ENCODE measurements around the gene ISG20.
A peak's percentile ranks its signal among the peaks of the same experiment; 100 is the strongest.

ISG20 gene

DNA sequence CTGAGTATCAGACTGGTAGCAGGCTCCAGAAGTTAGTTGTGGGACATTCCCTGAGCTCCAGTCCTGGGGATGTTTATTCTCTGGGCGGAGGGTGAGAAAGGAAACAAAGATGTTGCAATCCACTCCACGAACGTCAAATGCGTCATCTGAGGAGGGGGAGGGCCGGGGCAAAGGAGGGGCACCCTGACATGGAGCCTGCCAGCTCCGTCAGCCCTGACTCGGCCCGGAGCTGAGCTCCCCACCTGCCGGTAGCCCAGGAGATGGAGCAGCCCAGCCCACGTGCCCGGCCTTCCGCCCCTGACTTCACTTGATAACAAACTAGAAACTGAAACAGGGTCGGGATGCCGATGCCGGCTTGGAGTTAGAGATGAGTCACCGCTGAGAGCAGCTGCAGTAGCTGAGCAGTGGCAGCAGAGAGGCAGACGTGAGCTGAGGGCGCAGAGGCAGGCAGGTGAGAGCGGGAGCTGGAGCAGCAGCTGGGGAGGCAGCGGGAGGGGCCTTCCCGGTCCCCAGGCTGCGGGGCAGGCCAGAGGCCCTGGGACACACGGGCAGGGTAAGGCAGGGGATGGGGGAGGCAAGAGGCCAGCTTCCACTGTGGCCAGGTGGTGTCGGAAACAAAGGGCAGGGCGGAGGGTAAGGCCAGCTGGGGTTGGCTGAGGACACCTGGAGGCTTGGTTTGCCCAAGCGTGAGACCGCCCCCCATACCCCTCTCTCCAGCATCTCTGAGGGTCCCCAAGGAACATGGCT lies at the start of gene ISG20:
TSS of gene ISG20 (plus strand) at position 391 of the 747 bp plus-strand sequence. CDS start at position 742, 351 bp downstream.
- peak; percentile 89 for DNase-seq (ENCODE audit: low read depth)

DNA sequence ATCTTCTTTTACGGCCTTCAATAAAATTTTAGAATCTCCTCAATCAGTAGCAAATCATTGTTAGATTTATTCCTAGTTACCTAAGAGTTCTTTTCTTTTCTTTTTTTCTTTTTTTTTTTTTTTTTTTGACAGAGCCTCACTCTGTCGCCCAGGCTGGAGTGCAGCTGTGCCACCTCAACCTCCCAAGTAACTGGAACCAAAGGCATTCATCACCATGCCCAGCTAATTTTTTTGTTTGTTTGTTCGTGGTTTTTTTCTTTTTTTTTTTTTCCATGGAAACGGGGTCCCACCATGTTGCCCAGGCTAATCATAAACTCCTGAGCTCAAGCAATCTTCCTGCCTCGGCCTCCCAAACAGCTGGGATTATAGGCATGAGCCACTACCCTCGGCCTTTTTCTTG lies 48.1 kb upstream of the ISG20 start:
- DNase-seq (ENCODE audit: low read depth) = no peak

- DNase-seq (ENCODE audit: low read depth) = no peak
These were observed 47.4 kb upstream of the ISG20 start for GRCh38 chr15:88591384-88591783.

- DNase-seq (ENCODE audit: low read depth) = no peak
These were observed 34.9 kb upstream of the ISG20 start for GRCh38 chr15:88603885-88604284.

DNA sequence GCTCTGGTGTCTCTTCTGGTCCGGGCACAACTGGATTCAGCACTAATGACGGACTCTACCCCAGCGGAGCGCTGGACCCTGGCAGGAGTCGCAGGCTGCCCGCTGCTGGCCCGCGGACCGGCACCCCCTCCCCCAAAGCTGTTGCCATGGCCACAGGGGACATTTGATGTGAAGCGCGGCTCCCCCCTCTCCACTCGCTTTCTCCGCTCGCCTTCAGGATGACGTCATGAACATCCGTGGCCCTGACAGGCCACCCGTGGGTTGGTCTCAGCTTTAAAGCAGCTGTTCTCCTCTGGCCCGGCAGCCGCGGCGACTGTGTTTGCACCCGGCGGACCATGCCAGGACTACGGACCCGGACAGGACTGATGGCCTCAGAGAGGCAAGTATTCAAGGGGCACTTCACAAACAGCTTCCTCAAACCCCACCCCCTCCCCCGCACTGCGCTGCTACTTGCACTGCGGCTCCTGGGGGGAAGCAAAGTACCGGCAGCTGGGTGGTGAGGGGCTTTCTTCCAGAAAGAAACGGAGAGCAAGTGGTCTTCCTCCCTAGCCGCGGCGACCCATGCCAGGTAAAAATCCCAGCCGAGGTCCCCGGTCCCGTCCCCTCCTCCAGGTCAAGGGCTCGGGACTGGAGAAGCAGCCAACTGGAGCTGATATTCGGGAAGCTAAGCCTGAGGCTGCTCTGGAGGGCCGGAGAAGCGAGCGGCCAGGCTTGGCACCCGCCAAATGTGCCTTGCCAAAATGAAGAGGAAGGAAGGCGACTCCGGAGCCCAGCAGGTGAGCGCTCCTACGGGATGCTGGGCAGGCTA lies 34.2 kb upstream of the ISG20 start:
- DNase-seq (ENCODE audit: low read depth) = no peak

DNA sequence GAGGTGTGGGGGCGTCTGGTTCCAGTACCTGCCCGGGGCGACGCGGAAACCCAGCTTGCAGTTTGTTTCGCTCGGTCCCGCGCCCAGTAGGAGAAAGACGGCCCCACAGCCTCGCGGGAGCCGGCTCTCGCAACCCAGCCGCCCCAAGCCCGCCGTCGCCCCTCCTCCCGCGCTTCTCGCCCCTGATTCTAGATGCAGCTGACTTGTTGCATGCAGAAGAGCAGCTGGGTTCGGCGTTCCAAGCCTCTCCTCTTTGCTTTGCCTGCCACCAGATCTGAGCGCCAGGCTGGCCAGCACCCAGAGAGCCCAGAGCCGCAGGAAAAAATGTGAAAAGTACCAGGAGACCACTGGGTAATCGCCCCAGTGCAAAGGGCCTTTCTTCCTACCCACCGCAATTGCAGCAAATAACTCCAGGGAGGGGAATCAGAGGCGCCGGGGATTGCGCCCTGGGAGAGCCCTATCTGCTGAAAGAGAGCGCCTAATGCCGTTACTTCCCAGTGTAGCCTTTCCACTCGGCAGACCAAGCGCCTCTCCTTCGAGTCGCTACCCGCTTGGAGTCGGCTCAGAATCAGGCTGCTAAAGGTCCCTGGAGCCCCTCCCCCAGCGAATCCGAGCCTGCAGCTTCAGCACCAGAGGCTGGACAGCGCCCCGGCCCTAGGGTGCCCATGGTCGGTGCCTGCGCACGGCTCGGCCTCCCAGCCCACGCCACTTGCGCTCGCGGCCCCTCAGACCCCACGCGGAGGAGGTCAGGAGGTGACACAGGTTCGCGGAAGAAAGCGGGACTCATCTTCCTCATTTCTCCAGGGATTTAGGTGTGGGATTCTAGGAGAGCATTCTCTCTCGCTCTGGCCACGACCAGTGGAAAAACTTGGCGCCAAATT lies 33.4 kb upstream of the ISG20 start:
- DNase-seq (ENCODE audit: low read depth) = no peak

GRCh38 chr15:88606070-88606794 lies 32.6 kb upstream of the ISG20 start:
- no peak for DNase-seq (ENCODE audit: low read depth)

GRCh38 chr15:88607951-88608350 lies 30.9 kb upstream of the ISG20 start:
- no peak for DNase-seq (ENCODE audit: low read depth)

DNA sequence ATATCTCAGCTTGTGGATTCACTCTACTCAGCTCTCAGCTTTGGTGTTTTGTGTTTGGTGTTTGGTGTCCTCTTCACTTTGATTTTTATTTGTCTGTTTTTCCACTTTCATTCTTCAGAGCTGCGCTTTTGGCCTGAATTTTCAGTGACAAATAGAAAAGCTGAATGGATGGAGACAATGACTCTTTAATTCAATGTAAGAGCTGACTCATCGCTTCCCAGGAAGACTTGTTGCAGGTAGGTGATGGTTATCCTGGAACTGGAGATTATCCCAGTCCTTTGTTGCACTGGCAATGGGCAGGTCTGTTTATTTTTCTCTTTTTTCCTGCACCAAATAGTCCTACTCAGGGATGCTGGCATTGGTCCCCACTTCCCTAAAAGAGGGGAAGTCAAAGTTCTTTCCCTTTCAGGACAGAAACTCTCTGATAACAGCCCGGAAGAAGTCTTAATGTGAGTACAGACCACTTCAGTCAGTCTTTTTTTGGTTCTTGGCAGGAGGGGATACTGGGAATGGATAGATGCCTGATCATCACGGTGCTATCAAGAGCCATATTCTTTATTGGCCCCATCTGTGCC lies 30.1 kb upstream of the ISG20 start:
- DNase-seq (ENCODE audit: low read depth) = no peak

DNA sequence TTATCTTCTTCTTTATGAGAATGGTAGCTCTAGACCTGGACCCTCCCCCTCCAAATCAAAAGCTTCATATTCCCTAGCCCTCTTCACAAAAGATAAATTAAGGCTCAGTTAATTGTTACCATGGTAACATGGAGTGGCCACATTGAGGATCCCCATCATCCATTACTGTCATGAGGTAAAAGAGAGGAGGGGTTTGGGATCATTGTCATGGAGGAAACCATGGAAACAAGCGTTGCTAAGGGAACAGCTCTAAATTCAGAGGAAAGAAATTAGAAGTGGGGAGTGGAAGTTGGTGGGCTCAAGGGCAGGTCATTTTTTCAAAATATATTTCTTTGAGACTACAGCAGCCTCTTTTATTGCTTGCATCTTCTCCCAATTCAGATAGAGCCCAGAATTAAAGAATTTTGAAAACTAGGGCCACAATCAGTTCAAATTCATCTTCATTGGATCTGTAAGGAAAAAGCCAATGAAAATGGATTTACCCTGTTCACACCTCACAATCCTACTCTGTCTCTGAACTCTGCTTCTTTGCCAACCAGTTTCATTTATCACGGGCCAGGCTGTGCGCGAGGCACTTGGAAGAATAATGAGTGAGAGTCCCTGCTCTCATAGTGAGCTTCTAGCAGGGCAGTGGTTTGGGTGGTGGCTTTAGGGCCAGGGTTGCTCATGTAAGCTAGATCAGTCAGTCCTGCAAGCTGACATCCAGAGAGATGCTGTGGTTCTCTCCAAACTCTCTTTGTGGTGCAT lies 29.3 kb upstream of the ISG20 start:
- DNase-seq (ENCODE audit: low read depth) = no peak

GRCh38 chr15:88610701-88611231 lies 28.1 kb upstream of the ISG20 start:
- no peak for DNase-seq (ENCODE audit: low read depth)

- no peak for DNase-seq (ENCODE audit: low read depth)
These were observed 26.5 kb upstream of the ISG20 start for GRCh38 chr15:88612186-88612796.

GRCh38 chr15:88613074-88613944 lies 25.5 kb upstream of the ISG20 start:
- DNase-seq (ENCODE audit: low read depth) = peak; percentile 51

- DNase-seq (ENCODE audit: low read depth) = no peak
These were observed 23.3 kb upstream of the ISG20 start for GRCh38 chr15:88615303-88616107.

- no peak for DNase-seq (ENCODE audit: low read depth)
These were observed 22.6 kb upstream of the ISG20 start for GRCh38 chr15:88616240-88616639.

DNA sequence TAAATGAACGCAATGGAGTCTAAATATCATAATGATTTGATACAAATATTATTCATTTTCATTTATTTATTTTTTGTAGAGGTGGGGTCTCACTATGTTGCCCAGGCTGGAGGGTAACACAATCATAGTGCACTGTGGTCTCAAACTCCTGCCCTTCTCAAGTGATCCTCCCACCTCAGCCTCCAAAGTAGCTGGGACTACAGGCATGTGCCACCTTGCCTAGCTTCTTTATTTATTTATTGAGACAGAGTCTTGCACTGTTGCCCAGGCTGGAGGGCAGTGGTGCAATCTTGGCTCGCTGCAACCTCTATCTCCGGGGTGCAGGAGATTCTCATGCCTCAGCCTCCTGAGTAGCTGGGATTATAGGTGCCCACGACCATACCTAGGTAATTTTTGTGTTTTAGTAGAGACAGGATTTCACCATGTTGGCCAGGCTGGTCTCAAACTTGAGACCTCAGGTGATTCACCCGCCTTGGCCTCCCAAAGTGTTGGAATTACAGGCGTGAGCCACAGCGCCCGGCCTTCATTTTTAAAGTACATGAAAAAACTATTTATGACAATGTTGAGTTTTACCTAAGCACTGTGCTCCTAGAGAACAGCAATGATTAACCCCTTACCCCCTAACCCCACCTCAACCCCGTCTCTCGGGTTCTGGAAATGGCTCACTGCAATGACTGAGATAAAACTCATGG lies 21.6 kb upstream of the ISG20 start:
- no peak for DNase-seq (ENCODE audit: low read depth)

DNA sequence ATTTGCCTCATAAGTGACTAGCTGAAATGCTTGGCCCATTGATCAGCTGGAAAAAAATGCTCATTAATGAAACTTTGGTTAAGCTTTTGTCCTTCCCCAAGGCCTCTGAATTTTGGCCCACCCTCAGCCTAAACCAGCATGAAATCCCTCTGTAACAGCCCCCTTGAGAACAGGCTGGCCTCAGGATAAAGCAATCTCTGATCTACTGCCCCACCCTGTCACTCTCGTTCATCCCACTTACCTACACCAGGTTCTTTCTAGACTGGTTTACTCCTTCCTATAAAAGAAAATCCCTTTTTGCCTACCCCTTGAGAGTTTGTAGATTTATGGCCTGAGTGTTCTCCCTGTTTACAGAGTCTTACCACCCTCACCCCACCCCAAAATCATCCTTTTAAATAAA lies 21.0 kb upstream of the ISG20 start:
- DNase-seq (ENCODE audit: low read depth) = no peak

Data from HS-5 (cell line).